HT-29 (cell line): ENCODE results near the gene SREBF1. TPM values are rescaled to one million over a fixed set of nuclear protein-coding genes. Genes with fewer than 3 reads are reported as not detected.

Experiments used
- DNase-seq: peaks from one replicate; pipeline ENCODE4 v3.0.0-alpha.2; 2015; ENCODE audit warnings: low spot score
- small RNA-seq: library from RNA; depleted of rRNA; stranded (forward); fragments of <200 nt; gene quantifications from one replicate; pipeline ENCODE3, GENCODE V24; 2014
- total RNA-seq: library from RNA; depleted of rRNA; stranded (reverse); fragments of >200 nt; shearing (Covaris generic); gene quantifications from 2 replicates; pipeline ENCODE4 v1.2.3, GENCODE V29; 2014; rRNA removed

The SREBF1 gene
- total RNA-seq, 1 experiment from 2014 or later, result 304 TPM

GRCh38 chr17:17763136-17763535, 73.7 kb downstream of the SREBF1 start:
- DNase-seq, result no peak

GRCh38 chr17:17762744-17763105, 74.1 kb downstream of the SREBF1 start:
- DNase-seq, result no peak

Small RNA genes within 50 kb of the gene (small RNA-seq; reads per million reads assigned to genes)
- gene MIR33B, result 0.86 reads per million, percentile 25 among the genes with 10 or more reads in this experiment
- gene MIR6777, result not detected

Other genes with a start within 250 kb of the SREBF1 start
- 64.4 and 78.5 TPM in 2 replicates for gene PEMT, start 245.3 kb downstream of the SREBF1 start, total RNA-seq
- gene RAI1, start 155.5 kb downstream of the SREBF1 start, total RNA-seq, result 35.4 and 37.8 TPM in 2 replicates
- gene TOM1L2, start 135.4 kb upstream of the SREBF1 start, total RNA-seq, result 5.9 and 8.8 TPM in 2 replicates
- gene DRC3, start 135.9 kb upstream of the SREBF1 start, total RNA-seq, result 0.03 and 0.78 TPM in 2 replicates
- gene ATPAF2, start 202.2 kb upstream of the SREBF1 start, total RNA-seq, result 14.8 and 25.5 TPM in 2 replicates
- gene GID4, start 202.4 kb upstream of the SREBF1 start, total RNA-seq, result 1.5 and 3.3 TPM in 2 replicates